Nephron (organoid): ENCODE results near the gene BDKRB2.

ENCODE experiments used
- H3K27ac Mint-ChIP-seq, 3 experiments: 2 replicates each; pipeline ENCODE4 v1.8.0; 2020; ENCODE audit warnings: mixed read lengths in 3 of 3, mild to moderate bottlenecking in 2 of 3, moderate library complexity in 1 of 3
- H3K27me3 Mint-ChIP-seq: 2 replicates; pipeline ENCODE4 v1.8.0; 2021; ENCODE audit warnings: low read depth, mild to moderate bottlenecking, moderate library complexity, mixed read lengths
- H3K36me3 Mint-ChIP-seq: 2 replicates; pipeline ENCODE4 v1.8.0; 2020; ENCODE audit warnings: low read depth, mixed read lengths
- H3K4me1 Mint-ChIP-seq: 2 replicates; pipeline ENCODE4 v1.8.0; 2020; ENCODE audit warnings: mixed read lengths
- H3K4me3 Mint-ChIP-seq, 3 experiments: 2 replicates each; pipeline ENCODE4 v1.8.0; 2020; ENCODE audit warnings: mild to moderate bottlenecking in 3 of 3, mixed read lengths in 3 of 3, moderate library complexity in 2 of 3
- H3K9me3 Mint-ChIP-seq: 2 replicates; pipeline ENCODE4 v1.8.0; 2020; ENCODE audit warnings: mixed read lengths
- CTCF ChIP-seq, 3 experiments: fragments of 200-600 bp; sonication (generic); IDR thresholded peaks; one replicate each; pipeline ENCODE4 v1.5.0; 2021; ENCODE audit warnings: antibody characterized with exemption in 3 of 3; ENCODE audit not compliant: unreplicated experiment in 3 of 3

BDKRB2 gene

GRCh38 chr14:96212896-96213295 lies 8.3 kb downstream of the BDKRB2 start:
- Mint-ChIP-seq H3K4me3 (no peak overlapping the region), H3K27me3 (peaks cover 7% of the 10 kb centered on the region), H3K27ac (no peak overlapping the region), H3K9me3 (peaks cover 12% of the 10 kb centered on the region), H3K36me3 (peaks cover 5% of the 10 kb centered on the region), H3K4me1 (peaks cover 20% of the 10 kb centered on the region)
- TF ChIP-seq CTCF (IDR thresholded peaks at IDR 0.05; ENCODE audit: unreplicated experiment in 3 of 3) = no peak

DNA sequence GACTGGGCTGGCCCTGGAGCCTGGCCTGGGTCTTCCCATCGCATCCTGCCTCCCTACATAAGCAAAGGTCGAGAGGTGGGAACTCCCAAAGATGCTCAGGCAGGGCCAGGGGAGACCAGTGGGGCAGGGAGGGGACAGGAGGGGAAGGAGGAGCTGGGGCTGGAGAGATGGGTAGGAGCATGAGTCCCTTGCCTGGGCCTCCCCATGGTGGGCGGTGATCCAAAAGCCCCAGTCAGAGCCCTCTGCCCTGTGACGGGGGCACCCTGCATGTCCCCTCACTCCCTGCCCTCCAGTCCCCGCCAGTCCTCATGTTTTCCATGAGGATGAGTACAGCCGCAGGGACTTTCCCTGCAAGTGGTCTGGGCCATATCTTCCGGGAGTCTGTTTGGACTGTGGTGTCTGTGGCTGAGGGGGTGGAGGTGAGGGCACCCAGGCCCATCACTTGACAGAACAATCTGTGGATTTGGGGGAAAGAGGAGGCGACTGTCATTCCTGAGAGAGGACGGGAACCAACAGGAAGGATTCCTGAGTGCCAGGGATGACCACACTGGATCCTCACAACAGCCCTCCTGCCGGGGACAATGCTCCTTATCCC lies 9.3 kb downstream of the BDKRB2 start:
- peaks cover 5% of the 10 kb centered on the region for H3K36me3 Mint-ChIP-seq
- no peak for TF ChIP-seq CTCF (IDR thresholded peaks at IDR 0.05; ENCODE audit: unreplicated experiment in 3 of 3)

GRCh38 chr14:96214793-96215192 lies 10.2 kb downstream of the BDKRB2 start:
- no peak for TF ChIP-seq CTCF (IDR thresholded peaks at IDR 0.05; ENCODE audit: unreplicated experiment in 3 of 3)
- Mint-ChIP-seq H3K9me3 (peaks cover 12% of the 10 kb centered on the region), H3K4me1 (peaks cover 25% of the 10 kb centered on the region), H3K36me3 (peaks cover 5% of the 10 kb centered on the region), H3K27ac (peak overlapping the region in 1 of 3 experiments; percentile 51), H3K27me3 (peaks cover 7% of the 10 kb centered on the region), H3K4me3 (no peak overlapping the region)

More for the DNA sequence above, 9.3 kb downstream of the BDKRB2 start:
- H3K27me3 Mint-ChIP-seq = peaks cover 7% of the 10 kb centered on the region
- peak overlapping the region in 1 of 3 experiments; percentile 51 for H3K27ac Mint-ChIP-seq
- peaks cover 20% of the 10 kb centered on the region for H3K4me1 Mint-ChIP-seq
- peaks cover 12% of the 10 kb centered on the region for H3K9me3 Mint-ChIP-seq
- H3K4me3 Mint-ChIP-seq = no peak overlapping the region

GRCh38 chr14:96215452-96216244 lies 11.0 kb downstream of the BDKRB2 start:
- H3K4me1 Mint-ChIP-seq = peaks cover 25% of the 10 kb centered on the region
- no peak overlapping the region for H3K27ac Mint-ChIP-seq
- H3K4me3 Mint-ChIP-seq = no peak overlapping the region
- TF ChIP-seq CTCF (IDR thresholded peaks at IDR 0.05; ENCODE audit: unreplicated experiment in 3 of 3) = no peak
- peaks cover 12% of the 10 kb centered on the region for H3K9me3 Mint-ChIP-seq
- peaks cover 5% of the 10 kb centered on the region for H3K36me3 Mint-ChIP-seq
- H3K27me3 Mint-ChIP-seq = peaks cover 6% of the 10 kb centered on the region

- Mint-ChIP-seq H3K4me3 (no peak overlapping the region), H3K36me3 (peaks cover 5% of the 10 kb centered on the region), H3K4me1 (peaks cover 25% of the 10 kb centered on the region), H3K27me3 (peaks cover 12% of the 10 kb centered on the region), H3K27ac (no peak overlapping the region), H3K9me3 (peaks cover 12% of the 10 kb centered on the region)
- no peak for TF ChIP-seq CTCF (IDR thresholded peaks at IDR 0.05; ENCODE audit: unreplicated experiment in 3 of 3)
These were observed 12.0 kb downstream of the BDKRB2 start for GRCh38 chr14:96216627-96217026.
